ENCODE results near the gene CDK2AP2. TPM values are rescaled to one million over a fixed set of nuclear protein-coding genes. Genes with fewer than 3 reads are reported as not detected.
A peak's percentile ranks its signal among the peaks of the same experiment; 100 is the strongest.

CDK2AP2 gene
- total and polyA plus RNA-seq, 2 of the 8 experiments (the other 6 are each of a cell fraction or from before 2014, with no cell fraction given): 49.6 to 65.1 TPM

GRCh38 chr11:67482275-67482826 lies 25.6 kb downstream of the CDK2AP2 start:
- Histone ChIP-seq H3K27me3 (replicated peaks in 1 of 4; ENCODE audit: control insufficient read depth in 3 of 4, extremely low read depth in 1 of 4, insufficient read depth in 3 of 4, low read length in 3 of 4) (peaks cover 0 to 10% (median 9%) of the 10 kb centered on the region in 4 experiments; a peak in 6 of 7 replicates), H2AFZ (ENCODE audit: low read length) (no peak overlapping the region), H4K5ac (ENCODE audit: insufficient read length, low read depth, low read length) (no peak overlapping the region), H3K9ac (replicated peaks in 1 of 4; ENCODE audit: extremely low read depth in 1 of 4, low read depth in 3 of 4, low read length in 3 of 4) (no peak overlapping the region; a peak in 1 of 7 replicates), H3K79me1 (ENCODE audit: low read depth, low read length) (no peaks in the 10 kb centered on the region), H4K91ac (replicated peaks; ENCODE audit: insufficient read length, low read length) (no peak overlapping the region), H3K36me3 (ENCODE audit: control insufficient read depth in 2 of 4, insufficient read depth in 4 of 4, low read length in 3 of 4) (no peaks in the 10 kb centered on the region; a peak in 1 of 8 replicates), H3K4me1 (replicated peaks in 1 of 4; ENCODE audit: control insufficient read depth in 3 of 4, insufficient read depth in 4 of 4, low read length in 3 of 4) (peaks cover 0 to 3% (median 3%) of the 10 kb centered on the region in 4 experiments; a peak in 3 of 7 replicates), H3K23me2 (ENCODE audit: low read depth, low read length) (no peaks in the 10 kb centered on the region), H3K4ac (replicated peaks; ENCODE audit: insufficient read length, low read depth, low read length) (no peak overlapping the region), H2BK15ac (ENCODE audit: low read length) (no peak overlapping the region), H3K27ac (ENCODE audit: low read depth, low read length) (no peak overlapping the region), H3K4me3 (ENCODE audit: extremely low read depth in 1 of 4, insufficient read depth in 2 of 4, low read depth in 3 of 4, low read length in 4 of 4) (peak overlapping the region; percentile 10 to 60 (median 27); a peak in 6 of 8 replicates), H3K79me2 (ENCODE audit: control insufficient read depth in 1 of 2, insufficient read depth in 2 of 2, low read length in 2 of 2) (no peaks in the 10 kb centered on the region), H4K8ac (ENCODE audit: extremely low read depth, insufficient read depth, low read length) (no peak overlapping the region), H2BK120ac (replicated peaks; ENCODE audit: low read depth, low read length) (no peak overlapping the region), H2BK5ac (ENCODE audit: low read depth, low read length) (no peak overlapping the region), H3K23ac (ENCODE audit: insufficient read length) (no peak overlapping the region), H3K18ac (ENCODE audit: extremely low read depth, low read length) (no peak overlapping the region), H3K9me3 (ENCODE audit: insufficient read depth in 2 of 2, low read depth in 1 of 2, low read length in 1 of 2) (no peaks in the 10 kb centered on the region; a peak in 1 of 4 replicates), H3K14ac (ENCODE audit: insufficient read length) (no peak overlapping the region), H2BK20ac (ENCODE audit: low read length) (no peak overlapping the region), H2BK12ac (ENCODE audit: low read depth, low read length) (no peak overlapping the region), H3K4me2 (ENCODE audit: insufficient read depth in 1 of 2, low read depth in 2 of 2, low read length in 2 of 2) (peak overlapping the region; percentile 54 to 70), H2AK5ac (ENCODE audit: low read depth, low read length) (no peak overlapping the region), H4K20me1 (replicated peaks in 1 of 2; ENCODE audit: control insufficient read depth in 1 of 2, insufficient read depth in 2 of 2, low read length in 2 of 2) (peaks cover 0 to 5% of the 10 kb centered on the region in 2 experiments), H3K56ac (replicated peaks; ENCODE audit: insufficient read length, low read depth, low read length) (no peak overlapping the region)
- POLR2A ChIA-PET (ENCODE audit: partially characterized antibody): interaction anchor here (0.8 to 1.7 kb wide), 7 partner anchors 9 to 86 kb away, joined by 3 to 6 read pairs (median 4); partner anchors contain the start of gene TMEM134
- CTCF ChIA-PET (ENCODE audit: partially characterized antibody): interaction anchor here (0.8 to 1.5 kb wide), 3 partner anchors 12 to 90 kb away, joined by 3 to 5 read pairs (median 4); partner anchors contain the start of gene RAD9A
- 81% methylated on average over 17 of the region's 19 CpGs; no CpG with 5 or more reads in 1 of the 2 experiments for WGBS, 2 experiments (ENCODE audit: extremely low coverage in 1 of 2, insufficient coverage in 1 of 2, insufficient read length in 1 of 2, insufficient replicate concordance in 2 of 2, low coverage in 1 of 2, low lambda C conversion rate in 2 of 2, missing lambda C conversion rate in 1 of 2)
- FAIRE-seq (no peak), DNase-seq (ENCODE audit: low read depth in 1 of 2, low spot score in 2 of 2) (no peak)
- TF ChIP-seq NRF1 (IDR thresholded peaks at IDR 0.05; ENCODE audit: low read depth, low read length) (no peak), TAF1 (IDR thresholded peaks at IDR 0.05; ENCODE audit: low read depth, low read length) (no peak), POLR2AphosphoS5 (IDR thresholded peaks at IDR 0.05; ENCODE audit: low read depth, low read length) (no peak), ATF3 (IDR thresholded peaks at IDR 0.05; ENCODE audit: insufficient read depth, low read depth, low read length) (no peak), JUND (IDR thresholded peaks at IDR 0.05; ENCODE audit: low read length) (no peak), CTCF (IDR thresholded peaks at IDR 0.05; ENCODE audit: control extremely low read depth in 1 of 3, insufficient read depth in 1 of 3, low read depth in 1 of 3, low read length in 3 of 3) (no peak), BCL11A (IDR thresholded peaks at IDR 0.05; ENCODE audit: low read depth in 2 of 2, low read length in 2 of 2) (no peak), KDM5A (IDR thresholded peaks at IDR 0.05; ENCODE audit: low read length) (no peak), SIRT6 (IDR thresholded peaks at IDR 0.05; ENCODE audit: low read length) (no peak), CHD2 (IDR thresholded peaks at IDR 0.05; ENCODE audit: low read length) (no peak), HDAC6 (IDR thresholded peaks at IDR 0.05; ENCODE audit: low read depth, low read length) (no peak)
